KG1 (cell line): ENCODE measurements around the gene ATP6V0B.
A peak's percentile ranks its signal among the peaks of the same experiment; 100 is the strongest.

Experiments
- DNase-seq: peaks from one replicate; lab custom pipeline; 2025; lab: John Stamatoyannopoulos, UW

Gene ATP6V0B

DNA sequence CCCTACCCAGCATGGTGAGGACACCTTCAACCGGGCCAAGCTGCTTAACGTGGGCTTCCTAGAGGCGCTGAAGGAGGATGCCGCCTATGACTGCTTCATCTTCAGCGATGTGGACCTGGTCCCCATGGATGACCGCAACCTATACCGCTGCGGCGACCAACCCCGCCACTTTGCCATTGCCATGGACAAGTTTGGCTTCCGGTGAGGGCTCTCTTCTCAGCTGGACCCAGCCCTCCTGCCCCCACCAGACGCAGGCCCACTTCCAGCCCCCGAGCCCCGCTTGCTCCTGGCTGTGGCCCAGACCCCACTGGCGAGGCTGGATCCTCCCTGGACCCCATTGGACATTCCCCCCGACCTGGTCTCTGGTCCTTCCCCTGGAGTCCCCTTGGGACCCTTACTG, 10.1 kb downstream of the ATP6V0B start:
- DNase-seq = no peak

- DNase-seq = no peak
These were observed 11.3 kb downstream of the ATP6V0B start for GRCh38 chr1:43985984-43986595.

- DNase-seq = no peak
These were observed 12.0 kb downstream of the ATP6V0B start for GRCh38 chr1:43986712-43987111.

DNA sequence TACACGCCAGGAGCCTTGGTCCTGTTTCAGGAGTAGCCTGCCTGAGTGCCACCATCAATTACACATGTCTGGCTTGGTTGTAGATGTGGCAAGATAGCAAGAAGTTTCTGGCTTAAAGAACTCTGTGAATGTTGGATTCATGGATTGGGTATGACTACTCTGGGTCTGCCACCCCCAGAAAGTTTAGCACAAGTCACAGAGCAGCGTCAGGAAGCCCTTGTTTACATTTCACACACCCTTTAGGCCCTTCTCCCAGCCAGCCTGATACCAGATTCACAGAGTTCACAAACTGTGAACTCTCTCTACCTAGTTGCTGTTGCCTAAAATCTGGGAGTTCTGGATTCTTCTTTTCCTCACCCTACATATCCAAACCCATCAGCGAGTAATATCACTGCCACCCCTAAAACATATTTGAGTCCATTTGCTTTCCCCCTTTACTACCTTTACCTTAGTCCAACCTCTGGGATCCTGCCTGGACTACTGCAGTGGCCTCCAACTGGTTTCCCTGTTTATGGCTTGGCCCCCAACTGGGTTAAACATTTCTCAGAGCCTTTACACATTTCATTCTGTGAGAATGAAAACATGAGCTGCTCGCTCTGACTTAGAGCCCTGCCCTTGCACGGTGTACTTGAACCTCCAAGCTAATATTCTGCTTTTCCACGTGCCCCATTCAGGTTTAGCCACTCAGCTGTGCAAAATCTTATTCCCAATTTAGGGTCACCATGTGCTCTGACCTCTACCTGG, 12.6 kb downstream of the ATP6V0B start:
- no peak for DNase-seq

GRCh38 chr1:43990271-43991199, 15.8 kb downstream of the ATP6V0B start:
- DNase-seq = no peak

DNA sequence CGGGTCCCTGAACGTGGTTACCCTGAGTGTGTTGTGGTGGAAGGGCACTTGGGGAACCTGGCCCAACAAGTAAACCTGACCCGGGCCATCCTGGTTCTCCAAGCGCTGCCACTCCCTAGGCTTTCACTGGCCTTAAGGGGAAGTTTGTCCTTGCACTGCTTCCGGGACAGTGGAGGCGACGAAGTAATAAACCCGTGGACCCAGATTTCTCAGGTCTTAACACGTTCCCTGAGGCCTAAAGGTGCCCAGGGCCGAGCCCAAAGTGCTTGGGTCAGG, 16.4 kb downstream of the ATP6V0B start:
- DNase-seq = no peak

DNA sequence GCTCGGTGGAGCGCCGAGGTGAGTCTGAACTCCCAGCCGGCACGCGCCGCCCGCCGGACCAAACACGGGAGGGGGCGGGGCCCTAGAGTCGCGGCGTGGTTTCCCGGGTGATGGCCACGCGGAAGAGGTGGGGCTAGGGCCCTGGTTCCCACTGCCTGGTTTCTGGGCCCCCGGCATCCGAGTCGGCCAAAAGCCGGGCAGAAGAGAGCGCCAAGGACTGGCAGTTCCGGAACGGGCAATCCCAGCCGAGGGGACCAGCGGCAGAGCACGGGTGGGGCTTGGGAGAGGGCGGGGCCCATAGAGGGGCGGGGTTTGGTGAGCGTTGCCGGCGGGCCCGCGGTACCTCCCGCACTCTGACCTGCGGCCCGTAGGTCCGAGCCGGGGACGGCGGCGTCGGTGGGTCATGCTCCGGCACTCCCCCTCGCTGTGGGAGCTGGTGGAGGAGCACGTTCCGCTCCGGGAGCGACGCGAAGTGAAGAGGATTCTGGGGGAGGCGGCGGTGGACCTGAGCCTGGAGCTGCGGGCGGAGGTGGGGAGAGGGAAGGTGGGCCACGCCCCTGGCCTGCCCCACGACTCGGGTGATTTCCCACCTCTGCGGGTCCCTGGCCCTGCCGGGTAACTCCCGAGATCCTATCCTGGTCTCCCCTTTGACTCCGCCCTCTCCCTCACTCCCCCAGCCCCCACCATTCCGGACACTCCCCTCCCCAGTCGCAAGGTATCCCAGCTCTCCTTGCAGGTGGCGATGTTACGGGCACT, 16.9 kb downstream of the ATP6V0B start, which contains the start of gene CCDC24:
TSS of gene CCDC24 (plus strand) at position 124 of the 756 bp plus-strand sequence. CDS start at position 404, 280 bp downstream.
- peak; percentile 31 for DNase-seq

GRCh38 chr1:43992232-43992995, 17.7 kb downstream of the ATP6V0B start:
- DNase-seq = no peak

DNA sequence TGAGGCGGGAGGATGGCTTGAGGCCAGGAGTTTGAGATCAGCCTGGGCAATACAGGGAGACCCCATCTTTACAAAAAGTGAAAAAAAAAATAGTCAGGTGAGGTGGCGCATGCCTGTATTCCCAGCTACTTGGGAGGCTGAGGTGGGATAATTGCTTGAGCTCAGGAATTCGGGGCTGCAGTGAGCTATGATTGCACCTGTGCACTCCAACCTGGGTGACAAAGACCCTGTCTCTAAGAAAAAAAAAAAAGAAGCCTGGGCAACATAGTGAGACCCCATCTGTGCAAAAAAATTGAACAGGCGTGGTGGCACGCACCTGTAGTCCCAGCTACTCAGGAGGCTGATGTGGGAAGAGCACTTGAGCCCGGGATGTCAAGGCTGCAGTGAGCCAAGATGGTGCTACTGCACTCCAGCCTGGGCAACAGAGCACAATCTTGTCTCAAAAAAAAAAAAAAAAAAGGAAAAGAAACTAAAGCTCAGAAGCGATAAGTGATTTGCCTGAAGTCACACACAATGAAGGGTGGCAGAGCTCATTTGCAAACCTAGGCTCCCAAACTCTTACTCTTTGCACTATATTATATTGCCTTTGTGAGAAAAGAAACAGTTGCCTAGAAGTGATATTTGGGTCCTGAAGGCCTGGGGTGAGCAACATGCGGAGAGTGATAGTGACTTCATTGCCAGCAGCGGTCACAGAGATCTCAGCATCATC, 18.6 kb downstream of the ATP6V0B start:
- DNase-seq = no peak

DNA sequence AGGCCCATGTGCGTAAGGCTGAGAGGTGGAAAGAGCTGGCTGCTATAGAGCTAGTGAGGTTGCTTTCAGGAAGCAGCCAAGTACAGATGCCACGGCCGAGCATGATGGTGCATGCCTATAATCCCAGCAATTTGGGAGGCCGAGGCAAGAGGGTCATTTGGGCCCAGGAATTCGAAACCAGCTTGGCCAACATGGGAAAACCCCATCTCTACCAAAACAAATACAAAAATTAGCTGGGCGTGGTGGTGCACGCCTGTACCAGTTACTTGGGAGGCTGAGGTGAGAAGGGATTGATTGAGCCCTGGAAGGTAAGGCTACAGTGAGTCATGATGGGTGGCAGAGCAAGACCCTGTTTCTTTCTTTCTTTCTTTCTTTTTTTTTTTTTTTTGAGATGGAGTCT, 19.3 kb downstream of the ATP6V0B start:
- DNase-seq = no peak

DNA sequence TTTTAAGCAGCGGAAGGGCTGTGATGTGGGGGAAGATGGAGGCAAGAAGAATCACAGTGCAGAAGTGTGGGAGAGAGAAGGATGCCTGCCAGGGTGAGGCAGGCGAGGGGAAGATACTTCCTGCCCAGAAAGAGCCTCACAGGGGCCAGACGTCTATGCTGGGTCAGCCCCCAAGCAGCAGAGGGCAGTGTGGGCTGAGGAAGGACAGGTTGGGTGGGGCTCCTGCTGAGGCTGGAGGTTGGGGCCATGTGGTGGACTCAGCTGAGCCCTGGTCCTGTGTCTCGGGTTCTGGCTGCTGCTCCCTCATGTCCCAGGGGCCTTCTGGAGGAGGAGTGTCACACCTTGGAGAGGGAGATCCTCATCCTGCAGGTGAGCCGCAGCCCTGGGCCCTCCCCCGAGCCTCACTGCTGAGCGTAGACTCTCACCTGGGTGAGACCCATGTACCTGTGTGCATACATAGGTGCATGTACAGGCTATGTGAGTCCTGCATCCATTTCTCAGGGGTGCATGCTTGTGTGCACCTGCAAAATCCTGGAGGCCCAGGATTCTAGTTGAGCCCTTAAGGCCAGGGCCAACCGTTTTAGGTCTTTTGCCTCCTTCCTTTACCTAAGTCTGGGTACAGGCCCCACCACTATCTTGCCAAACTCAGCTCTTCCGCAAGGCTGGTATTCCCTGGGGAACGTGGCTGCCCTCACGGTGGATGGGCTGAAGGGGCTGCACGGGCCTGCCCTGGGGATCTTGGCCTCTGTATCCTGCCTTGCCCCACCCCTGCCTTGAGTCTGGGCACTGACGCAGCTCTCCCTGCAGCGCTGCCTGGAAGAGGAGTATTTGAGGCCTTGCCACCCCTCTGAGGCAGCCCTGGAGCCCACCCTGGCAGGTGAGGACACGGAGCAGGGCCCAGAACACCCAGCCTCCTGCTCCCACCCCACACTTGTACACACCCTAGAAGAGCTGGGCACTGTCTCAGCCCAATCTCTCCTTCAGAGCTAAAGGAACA, 20.3 kb downstream of the ATP6V0B start:
- no peak for DNase-seq

- DNase-seq = no peak
These were observed 21.4 kb downstream of the ATP6V0B start for GRCh38 chr1:43995984-43996732.

- DNase-seq = no peak
These were observed 22.0 kb downstream of the ATP6V0B start for GRCh38 chr1:43996733-43997115.

GRCh38 chr1:43997295-43997999, 22.7 kb downstream of the ATP6V0B start:
- DNase-seq = no peak

DNA sequence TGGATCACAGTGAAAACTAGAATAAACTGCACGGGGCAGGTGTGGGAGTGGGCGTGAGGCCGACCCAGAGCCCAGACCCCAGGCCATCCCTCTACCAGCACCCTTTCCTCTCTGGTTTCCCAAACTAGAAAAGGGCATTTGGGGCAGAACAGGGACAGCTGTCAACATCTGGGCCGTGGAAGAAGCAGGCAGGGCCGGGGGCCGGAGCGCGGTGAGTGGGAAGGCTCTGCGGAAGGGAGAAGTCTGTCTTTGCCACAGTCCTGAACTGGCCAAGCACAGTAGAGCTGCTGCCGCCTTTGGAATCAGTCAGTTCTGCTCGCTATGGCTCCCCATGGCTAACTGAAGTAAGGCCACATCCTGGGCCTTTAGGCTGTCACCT, 23.2 kb downstream of the ATP6V0B start:
- DNase-seq = no peak

GRCh38 chr1:43999455-43999854, 24.7 kb downstream of the ATP6V0B start:
- no peak for DNase-seq

- no peak for DNase-seq
These were observed 25.4 kb downstream of the ATP6V0B start for GRCh38 chr1:44000122-44000665.

DNA sequence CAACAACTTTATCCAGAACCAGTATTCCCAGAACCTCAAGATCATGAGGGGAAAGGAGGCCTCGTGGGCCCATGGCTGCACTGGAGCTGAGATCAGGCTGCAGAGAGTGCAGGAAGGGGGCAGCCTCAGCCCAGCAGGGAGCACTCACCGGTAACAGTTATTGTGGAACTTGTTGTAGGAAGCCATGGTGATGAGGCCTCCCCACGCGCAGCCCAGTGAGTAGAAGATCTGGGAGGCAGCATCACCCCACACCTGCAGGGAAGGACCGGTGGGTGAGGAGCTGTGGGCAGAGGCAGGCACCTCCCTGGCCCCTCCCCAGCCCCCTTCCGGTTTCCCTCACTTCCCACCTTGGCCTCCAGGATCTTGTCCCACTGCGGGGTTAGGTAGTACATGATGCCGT, 27.4 kb downstream of the ATP6V0B start:
- DNase-seq = no peak
